SU-DHL-6 (cell line): ENCODE results near the gene TARBP1.

Experiments used
- H2AFZ ChIP-seq: fragments of 200-600 bp; sonication (generic); 2 replicates; pipeline ENCODE4 v1.6.1; 2014; ENCODE audit warnings: low read depth, mild to moderate bottlenecking, moderate library complexity, mixed read lengths, antibody characterized with exemption, low read length; ENCODE audit not compliant: severe bottlenecking
- H3F3A ChIP-seq: fragments of 200-600 bp; shearing (Covaris generic); 2 replicates; pipeline ENCODE4 v1.6.0; 2016; ENCODE audit warnings: antibody characterized with exemption, mild to moderate bottlenecking; ENCODE audit not compliant: insufficient read depth
- H3K27ac ChIP-seq: fragments of 200-600 bp; sonication (generic); 2 replicates; pipeline ENCODE4 v1.5.1; 2016; ENCODE audit warnings: low read depth, mild to moderate bottlenecking, low read length, moderate library complexity, mixed read lengths
- H3K27me3 ChIP-seq: fragments of 200-600 bp; sonication (generic), shearing (Covaris generic); 2 replicates; pipeline ENCODE4 v1.6.0; 2014; ENCODE audit warnings: mild to moderate bottlenecking, low read length
- H3K36me3 ChIP-seq: fragments of 200-600 bp; sonication (generic); 2 replicates; pipeline ENCODE4 v1.6.1; 2014; ENCODE audit warnings: mild to moderate bottlenecking, low read length, mixed read lengths
- H3K4me2 ChIP-seq: fragments of 300-600, 200-600 bp; shearing (Covaris generic), sonication (generic); 2 replicates; pipeline ENCODE4 v1.6.0; 2014; ENCODE audit warnings: low read length, low read depth, mild to moderate bottlenecking; ENCODE audit not compliant: poor library complexity, severe bottlenecking
- H3K4me3 ChIP-seq: fragments of 200-600 bp; sonication (generic); 2 replicates; pipeline ENCODE4 v1.5.1; 2014; ENCODE audit warnings: antibody characterized with exemption, low read length, mild to moderate bottlenecking, mixed read lengths; ENCODE audit not compliant: insufficient read depth, poor library complexity, severe bottlenecking
- H3K79me2 ChIP-seq: fragments of 200-600 bp; sonication (generic); 2 replicates; pipeline ENCODE4 v1.6.1; 2014; ENCODE audit warnings: mild to moderate bottlenecking, low read length, moderate library complexity; ENCODE audit not compliant: insufficient read depth
- H3K9ac ChIP-seq: fragments of 200-600 bp; sonication (generic); 2 replicates; pipeline ENCODE4 v1.7.0; 2014; ENCODE audit warnings: mild to moderate bottlenecking, low read length
- H3K9me2 ChIP-seq: fragments of 200-600 bp; sonication (generic); replicated peaks from 2 replicates; pipeline ENCODE4 v1.6.1; 2014; ENCODE audit warnings: low read length; ENCODE audit not compliant: insufficient read depth
- H3K9me3 ChIP-seq: fragments of 200-600 bp; sonication (generic); 2 replicates; pipeline ENCODE4 v1.6.1; 2014; ENCODE audit warnings: low read length, mixed read lengths; ENCODE audit not compliant: insufficient read depth
- H4K20me1 ChIP-seq: fragments of 200-600 bp; sonication (generic); 2 replicates; pipeline ENCODE4 v1.6.1; 2014; ENCODE audit warnings: low read depth, mild to moderate bottlenecking, antibody characterized with exemption, low read length, moderate library complexity, mixed read lengths
- CTCF ChIP-seq: fragments of 200-600 bp; sonication (generic); IDR thresholded peaks from one replicate; pipeline ENCODE4 v1.5.1; 2017; ENCODE audit warnings: antibody characterized with exemption, mild to moderate bottlenecking, low read length, moderate library complexity; ENCODE audit not compliant: insufficient read depth, poor library complexity, severe bottlenecking
- EZH2phosphoT487 ChIP-seq: fragments of 200-600 bp; sonication (generic), shearing (Covaris generic); conservative IDR thresholded peaks from 2 replicates; pipeline ENCODE4 v1.6.1; 2018; ENCODE audit warnings: mild to moderate bottlenecking, antibody characterized with exemption, low read length, moderate library complexity, mixed read lengths

TARBP1 gene

GRCh38 chr1:234468580-234468979 is 10.4 kb downstream of the TARBP1 start:
- no peaks in the 10 kb centered on the region for H3K9me3 ChIP-seq
- H4K20me1 ChIP-seq, result no peaks in the 10 kb centered on the region
- no peak overlapping the region for H3K9ac ChIP-seq
- H2AFZ ChIP-seq, result no peak overlapping the region
- H3K27me3 ChIP-seq, result no peaks in the 10 kb centered on the region
- no peak overlapping the region for H3K27ac ChIP-seq
- no peak overlapping the region for H3K4me3 ChIP-seq
- no peaks in the 10 kb centered on the region for H3K9me2 ChIP-seq
- peaks cover 31% of the 10 kb centered on the region; the same call in 1 of the 2 replicates for H3K36me3 ChIP-seq
- H3K79me2 ChIP-seq, result peaks cover 15% of the 10 kb centered on the region
- H3F3A ChIP-seq, result no peaks in the 10 kb centered on the region
- TF ChIP-seq EZH2phosphoT487 (no peak), CTCF (no peak)
- H3K4me2 ChIP-seq, result no peak overlapping the region

- H3K36me3 ChIP-seq, result peaks cover 35% of the 10 kb centered on the region
- no peaks in the 10 kb centered on the region for H3K27me3 ChIP-seq
- H3K79me2 ChIP-seq, result peaks cover 7% of the 10 kb centered on the region
These were observed 11.2 kb downstream of the TARBP1 start for GRCh38 chr1:234467821-234468220.

GRCh38 chr1:234466945-234467344 is 12.0 kb downstream of the TARBP1 start:
- Histone ChIP-seq H3K4me2 (no peak overlapping the region), H3K4me3 (no peak overlapping the region), H2AFZ (no peak overlapping the region), H3K27me3 (no peaks in the 10 kb centered on the region), H3F3A (no peaks in the 10 kb centered on the region), H3K27ac (no peak overlapping the region), H3K9me2 (no peaks in the 10 kb centered on the region), H3K9ac (no peak overlapping the region), H3K36me3 (peaks cover 38% of the 10 kb centered on the region), H3K79me2 (peaks cover 4% of the 10 kb centered on the region; the same call in 1 of the 2 replicates), H4K20me1 (no peaks in the 10 kb centered on the region), H3K9me3 (no peaks in the 10 kb centered on the region)
- TF ChIP-seq EZH2phosphoT487 (no peak), CTCF (no peak)

More at GRCh38 chr1:234467821-234468220, 11.2 kb downstream of the TARBP1 start:
- no peak overlapping the region for H3K27ac ChIP-seq
- TF ChIP-seq CTCF (no peak), EZH2phosphoT487 (no peak)
- no peak overlapping the region for H3K4me3 ChIP-seq
- H3K9ac ChIP-seq, result no peak overlapping the region
- H2AFZ ChIP-seq, result no peak overlapping the region
- H3K4me2 ChIP-seq, result no peak overlapping the region
- H3K9me2 ChIP-seq, result no peaks in the 10 kb centered on the region
- H3K9me3 ChIP-seq, result no peaks in the 10 kb centered on the region
- no peaks in the 10 kb centered on the region for H3F3A ChIP-seq
- H4K20me1 ChIP-seq, result no peaks in the 10 kb centered on the region
